AG04450 (cell line): ENCODE measurements around the gene ITPK1. TPM values are rescaled to one million over a fixed set of nuclear protein-coding genes. Genes with fewer than 3 reads are reported as not detected.
"Not testable (repeated sequence)": the region's sequence is repeated elsewhere in the genome, so short reads cannot be mapped to it uniquely, and the experiment has no call there.

Experiments
- CTCF ChIA-PET: fragments of 300-600, 350-600 bp; formaldehyde crosslinking; extraction: SDS; loops from one replicate; lab custom pipeline; 2022; ENCODE audit warnings: antibody characterized with exemption, inconsistent platforms; lab: Charles Lee
- POLR2A ChIA-PET: fragments of 350-600 bp; formaldehyde crosslinking; extraction: SDS; loops from one replicate; lab custom pipeline; 2021; ENCODE audit warnings: antibody characterized with exemption, inconsistent platforms; lab: Yijun Ruan, JAX
- DNase-seq: peaks from one replicate; pipeline ENCODE4 v3.0.0-alpha.2; 2011; ENCODE audit warnings: low read depth, low spot score
- H3K27ac ChIP-seq: one replicate; pipeline ENCODE4 v1.5.1; 2012; ENCODE audit warnings: low read depth, low read length, control low read depth
- H3K27me3 ChIP-seq: one replicate; pipeline ENCODE4 v1.6.0; 2012; ENCODE audit warnings: low read length; ENCODE audit not compliant: control insufficient read depth, insufficient read depth
- H3K4me3 ChIP-seq: 2 replicates; pipeline ENCODE4 v1.5.1; 2011; ENCODE audit warnings: mild to moderate bottlenecking, low read depth, low read length, control low read depth
- H3K9me3 ChIP-seq: 2 replicates; pipeline ENCODE4 v1.5.1; 2012; ENCODE audit warnings: low read length; ENCODE audit not compliant: control insufficient read depth, insufficient read depth
- CTCF ChIP-seq: IDR thresholded peaks from 2 replicates; pipeline ENCODE4 v1.5.1; 2011; ENCODE audit warnings: low read depth, low read length, control low read depth, inconsistent platforms
- polyA plus RNA-seq: library from polyadenylated mRNA; depleted of rRNA; stranded (reverse); fragments of >200 nt; gene quantifications from 2 replicates; pipeline ENCODE4 v1.2.3, GENCODE V29; 2011

Gene ITPK1
- polyA plus RNA-seq, 1 experiment: 13.6 TPM

- Histone ChIP-seq H3K27ac (no peak overlapping the region), H3K9me3 (no peaks in the 10 kb centered on the region), H3K4me3 (peak overlapping the region; percentile 74), H3K27me3 (no peaks in the 10 kb centered on the region)
- no peak for TF ChIP-seq CTCF
- POLR2A ChIA-PET: no interaction called here
- CTCF ChIA-PET: interaction anchor here (1.2 to 5.1 kb wide), 32 partner anchors 9 to 503 kb away, joined by 3 to 84 read pairs (median 8); partner anchors contain the start of genes GON7, LYSET, MOAP1 and UBR7
- DNase-seq: no peak
These were observed 1.5 kb downstream of the ITPK1 start for GRCh38 chr14:93114068-93114710.

- H3K4me3 ChIP-seq: 0 out of 2 replicates have a peak overlapping the region, but pooled peaks have one; percentile 13
- POLR2A ChIA-PET: interaction anchor here (0.6 kb wide), 1 partner anchor 9 kb away, joined by 3 read pairs; no protein-coding TSS in a partner anchor
- no peak for DNase-seq
- CTCF ChIA-PET: interaction anchor here (0.5 to 5.1 kb wide), 72 partner anchors 7 to 1645 kb away, joined by 3 to 84 read pairs (median 5); partner anchors contain the start of genes GON7, LYSET, MOAP1 and UBR7
- no peak for TF ChIP-seq CTCF
- H3K27me3 ChIP-seq: no peaks in the 10 kb centered on the region
- no peaks in the 10 kb centered on the region for H3K9me3 ChIP-seq
- no peak overlapping the region for H3K27ac ChIP-seq
These were observed 2.1 kb downstream of the ITPK1 start for GRCh38 chr14:93113678-93114067.

GRCh38 chr14:93112891-93113677 lies 2.6 kb downstream of the ITPK1 start:
- ChIA-PET CTCF (interaction anchor here (0.5 to 5.1 kb wide), 79 partner anchors 8 to 1645 kb away, joined by 3 to 84 read pairs (median 5); partner anchors contain the start of genes GON7, LYSET, MOAP1 and UBR7), POLR2A (interaction anchor here (0.6 kb wide), 2 partner anchors 9 to 19 kb away, joined by 3 to 5 read pairs; no protein-coding TSS in a partner anchor)

GRCh38 chr14:93111541-93111940 lies 4.2 kb downstream of the ITPK1 start:
- H3K27ac ChIP-seq, H3K27me3 ChIP-seq, DNase-seq, H3K4me3 ChIP-seq, H3K9me3 ChIP-seq, POLR2A ChIA-PET: not testable (repeated sequence)
- CTCF ChIA-PET: interaction anchor here (0.6 to 5.1 kb wide), 12 partner anchors 10 to 1250 kb away, joined by 3 to 84 read pairs (median 8); no protein-coding TSS in a partner anchor

More at GRCh38 chr14:93112891-93113677, 2.6 kb downstream of the ITPK1 start:
- Histone ChIP-seq H3K27me3 (no peaks in the 10 kb centered on the region), H3K4me3 (peak overlapping the region; percentile 34; the same call in 1 of the 2 replicates), H3K9me3 (no peaks in the 10 kb centered on the region), H3K27ac (peak overlapping the region; percentile 58)
- TF ChIP-seq CTCF: peak; percentile 74
- DNase-seq: peak; percentile 52

GRCh38 chr14:93110856-93111419 lies 4.8 kb downstream of the ITPK1 start:
- DNase-seq: no peak
- H3K9me3 ChIP-seq: no peaks in the 10 kb centered on the region
- CTCF ChIA-PET: interaction anchor here (0.6 to 5.1 kb wide), 10 partner anchors 9 to 1250 kb away, joined by 3 to 72 read pairs (median 5); no protein-coding TSS in a partner anchor
- no peak for TF ChIP-seq CTCF
- H3K27me3 ChIP-seq: no peaks in the 10 kb centered on the region
- POLR2A ChIA-PET: no interaction called here
- no peak overlapping the region for H3K4me3 ChIP-seq
- no peak overlapping the region for H3K27ac ChIP-seq
